ENCODE results near the gene EFCAB7.

DNA sequence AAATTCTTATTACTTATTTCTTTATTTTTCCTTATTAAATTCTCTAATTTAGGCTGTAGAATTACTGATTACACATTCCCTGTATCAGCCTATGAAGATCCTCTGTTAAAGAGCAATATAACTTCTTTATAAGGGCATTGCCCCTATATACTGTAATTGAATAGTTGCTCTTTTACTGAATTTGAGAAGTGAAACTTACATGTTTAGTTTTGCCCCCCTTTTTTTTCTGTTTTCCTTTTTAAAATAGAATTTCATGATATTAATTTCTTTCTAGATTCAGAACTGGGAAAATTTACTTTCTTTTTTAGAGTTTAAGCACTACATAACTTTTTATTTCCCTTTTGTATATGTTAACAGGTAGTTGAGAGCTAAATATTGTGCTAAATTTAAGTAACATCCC, 40.4 kb downstream of the EFCAB7 start:
- TF ChIP-seq POLR2A (IDR thresholded peaks at IDR 0.05; ENCODE audit: low read length) (no peak), GATA1 (IDR thresholded peaks at IDR 0.05; ENCODE audit: low read depth, low read length) (no peak)
